Breast epithelium (tissue), 3 donors: Measurements from ENCODE around the gene RNF31.

Experiments
- POLR2A ChIP-seq: fragments of 450-650 bp; IDR thresholded peaks from one replicate; pipeline ENCODE4 v1.6.1; 2016; ENCODE audit warnings: antibody characterized with exemption, mild to moderate bottlenecking, moderate library complexity
- TF ChIP-seq, protein P1 (sequence below), 3 donors: fragments of 450-650 bp; IDR thresholded peaks; one replicate each; pipeline ENCODE4 v1.5.1; 2016 to 2017; ENCODE audit warnings: antibody characterized with exemption in 3 of 3, mild to moderate bottlenecking in 3 of 3, moderate library complexity in 3 of 3

DNA sequence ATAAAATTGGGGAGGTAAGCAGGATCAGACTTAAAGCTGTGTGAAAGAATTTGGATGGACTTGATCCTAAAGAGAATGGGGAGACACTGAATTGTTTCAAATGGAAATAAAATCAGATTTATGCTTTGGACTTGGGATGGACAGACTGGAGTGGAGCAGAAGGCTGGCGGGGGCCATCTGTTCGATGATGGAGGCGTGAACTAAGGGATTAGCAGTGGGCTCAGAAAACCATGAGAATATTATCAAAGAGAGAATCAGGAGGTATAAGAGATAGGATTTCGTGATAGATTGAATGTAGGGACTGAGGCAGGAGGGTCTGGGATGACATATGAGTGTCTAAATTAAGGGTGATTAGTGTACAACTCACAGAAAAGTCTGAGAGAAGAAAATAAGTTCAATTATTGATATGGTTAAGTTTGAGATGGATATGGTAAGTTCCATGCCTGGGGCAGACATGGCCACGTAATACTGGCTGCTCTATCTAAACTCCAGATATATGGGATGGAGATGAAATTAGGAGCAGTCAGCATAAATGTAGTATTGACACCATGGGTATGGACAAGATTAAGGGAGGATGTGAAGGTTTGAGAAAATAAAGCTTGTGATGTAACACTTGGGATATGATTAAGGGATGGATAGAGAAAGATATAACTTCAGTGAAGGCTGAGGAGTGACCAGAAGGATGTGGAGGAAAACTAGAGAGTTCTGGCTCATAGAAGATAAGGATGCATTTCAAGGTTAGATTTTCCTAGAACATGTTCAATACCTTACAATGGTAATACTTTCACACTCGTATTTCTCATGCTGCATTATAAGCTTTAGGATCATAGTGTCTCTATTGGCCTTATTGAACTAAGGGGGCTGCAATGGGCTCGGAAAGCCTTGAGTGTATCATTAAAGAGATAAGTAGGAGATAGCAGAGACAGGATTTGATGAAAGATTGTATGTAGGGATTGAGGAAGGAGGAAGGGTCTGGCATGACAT, 57.2 kb downstream of the RNF31 start:
- TF ChIP-seq, protein P1, sequence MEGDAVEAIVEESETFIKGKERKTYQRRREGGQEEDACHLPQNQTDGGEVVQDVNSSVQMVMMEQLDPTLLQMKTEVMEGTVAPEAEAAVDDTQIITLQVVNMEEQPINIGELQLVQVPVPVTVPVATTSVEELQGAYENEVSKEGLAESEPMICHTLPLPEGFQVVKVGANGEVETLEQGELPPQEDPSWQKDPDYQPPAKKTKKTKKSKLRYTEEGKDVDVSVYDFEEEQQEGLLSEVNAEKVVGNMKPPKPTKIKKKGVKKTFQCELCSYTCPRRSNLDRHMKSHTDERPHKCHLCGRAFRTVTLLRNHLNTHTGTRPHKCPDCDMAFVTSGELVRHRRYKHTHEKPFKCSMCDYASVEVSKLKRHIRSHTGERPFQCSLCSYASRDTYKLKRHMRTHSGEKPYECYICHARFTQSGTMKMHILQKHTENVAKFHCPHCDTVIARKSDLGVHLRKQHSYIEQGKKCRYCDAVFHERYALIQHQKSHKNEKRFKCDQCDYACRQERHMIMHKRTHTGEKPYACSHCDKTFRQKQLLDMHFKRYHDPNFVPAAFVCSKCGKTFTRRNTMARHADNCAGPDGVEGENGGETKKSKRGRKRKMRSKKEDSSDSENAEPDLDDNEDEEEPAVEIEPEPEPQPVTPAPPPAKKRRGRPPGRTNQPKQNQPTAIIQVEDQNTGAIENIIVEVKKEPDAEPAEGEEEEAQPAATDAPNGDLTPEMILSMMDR (IDR thresholded peaks at IDR 0.05) = no peak
- no peak for TF ChIP-seq POLR2A
